Ureter (tissue), 1 donor: ENCODE data around the gene MBTD1. TPM values are rescaled to one million over a fixed set of nuclear protein-coding genes. Genes with fewer than 3 reads are reported as not detected.

Experiments used
- DNase-seq: peaks from one replicate; pipeline ENCODE4 v3.0.0-alpha.2; 2020; ENCODE audit warnings: low spot score
- total RNA-seq: library from RNA; stranded (reverse); gene quantifications from one replicate; pipeline ENCODE4 v1.2.4, GENCODE V29; 2023
- donor health status: DM: yes; HTN: yes; CAD: no.

The MBTD1 gene
- total RNA-seq, 1 donor from 2014 or later = 22.0 TPM

DNA sequence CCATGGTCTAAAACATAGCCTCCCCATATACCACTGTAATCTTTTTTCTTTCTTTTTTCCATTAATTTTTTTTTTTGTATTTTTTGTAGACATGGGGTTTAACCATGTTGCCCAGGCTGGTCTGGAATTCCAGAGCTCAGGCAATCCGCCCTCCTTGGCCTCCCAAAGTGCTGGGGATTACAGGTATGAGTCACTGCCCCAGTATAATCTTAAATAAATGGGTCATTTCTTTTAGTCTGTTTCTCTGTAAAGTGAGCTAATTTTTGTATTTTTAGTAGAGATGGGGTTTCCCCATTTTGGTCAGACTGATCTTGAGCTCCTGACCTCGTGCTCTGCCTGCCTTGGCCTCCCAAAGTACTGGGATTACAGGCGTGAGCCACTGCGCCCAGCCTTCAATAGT, 112.2 kb downstream of the MBTD1 start:
- DNase-seq = no peak

DNA sequence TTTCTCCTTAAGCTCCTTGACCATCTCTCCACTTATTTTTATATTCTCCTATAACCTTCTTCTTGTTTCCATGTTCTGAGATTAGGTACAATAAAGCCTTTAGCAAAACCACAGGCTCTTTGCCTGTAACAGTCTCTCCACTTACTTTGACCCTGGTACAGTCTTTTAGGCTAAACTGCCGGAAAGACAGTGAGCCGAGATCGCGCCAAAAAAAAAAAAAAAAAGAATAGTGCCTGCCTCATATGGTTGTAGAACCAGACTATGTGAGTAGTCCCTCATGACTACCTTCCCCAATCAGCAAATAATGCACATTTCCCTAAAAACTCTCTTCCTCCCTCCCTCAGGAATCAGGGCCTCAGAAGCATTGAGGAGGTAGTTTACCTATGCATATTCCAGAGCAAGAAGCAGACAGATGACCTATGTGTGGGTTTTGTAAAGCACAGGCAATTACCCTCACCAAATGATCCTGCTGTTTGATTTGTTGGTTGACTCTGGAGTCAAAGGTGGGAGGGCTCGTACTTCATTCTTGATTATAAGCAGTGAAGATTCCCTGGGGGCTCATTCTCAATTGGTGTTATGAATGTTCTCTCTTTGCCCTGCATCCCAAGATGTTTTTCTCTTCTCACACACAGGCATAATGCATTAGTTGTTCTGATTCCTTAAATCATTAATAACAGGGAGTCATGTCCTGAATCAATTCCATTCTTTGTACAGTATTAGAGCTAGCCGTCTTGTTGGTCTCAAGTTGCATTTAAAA, 115.4 kb downstream of the MBTD1 start:
- no peak for DNase-seq

DNA sequence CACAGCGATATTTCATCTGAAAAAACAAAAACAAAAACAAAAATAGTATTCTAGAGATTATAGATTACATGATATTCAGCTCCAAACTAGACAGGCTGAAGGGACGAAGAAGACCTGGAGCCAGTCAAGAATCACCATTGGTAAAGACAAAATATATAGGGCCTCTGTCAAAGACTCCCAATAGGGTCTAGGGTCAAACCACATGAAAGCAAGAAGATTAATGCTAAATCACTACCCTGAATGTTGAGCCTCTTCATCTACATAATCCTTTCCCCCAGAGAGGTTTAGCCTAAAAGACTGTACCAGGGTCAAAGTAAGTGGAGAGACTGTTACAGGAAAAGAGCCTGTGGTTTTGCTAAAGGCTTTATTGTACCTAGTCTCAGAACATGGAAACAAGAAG, 117.3 kb downstream of the MBTD1 start:
- no peak for DNase-seq

GRCh38 chr17:51135956-51136355, 123.9 kb downstream of the MBTD1 start:
- no peak for DNase-seq

DNA sequence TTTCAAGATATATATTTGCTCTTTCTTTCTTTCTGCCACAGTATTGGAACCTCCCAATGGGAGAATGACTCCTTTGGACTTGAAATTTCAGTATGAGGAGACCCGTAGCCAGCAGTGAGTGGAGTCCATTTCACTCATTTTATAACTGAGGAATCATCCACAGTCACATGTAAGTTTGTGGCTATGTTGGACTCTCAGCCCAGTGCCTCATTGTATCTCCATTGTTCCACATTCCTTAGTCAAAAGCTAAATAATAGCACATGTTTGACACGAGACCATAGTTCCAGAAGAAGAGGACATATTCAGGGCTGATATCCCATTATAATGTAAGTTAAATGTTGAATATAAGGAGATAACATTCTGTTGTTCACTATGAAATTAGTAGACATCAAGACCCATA, 126.5 kb downstream of the MBTD1 start:
- DNase-seq = no peak

GRCh38 chr17:51132964-51133319, 126.9 kb downstream of the MBTD1 start:
- no peak for DNase-seq

DNA sequence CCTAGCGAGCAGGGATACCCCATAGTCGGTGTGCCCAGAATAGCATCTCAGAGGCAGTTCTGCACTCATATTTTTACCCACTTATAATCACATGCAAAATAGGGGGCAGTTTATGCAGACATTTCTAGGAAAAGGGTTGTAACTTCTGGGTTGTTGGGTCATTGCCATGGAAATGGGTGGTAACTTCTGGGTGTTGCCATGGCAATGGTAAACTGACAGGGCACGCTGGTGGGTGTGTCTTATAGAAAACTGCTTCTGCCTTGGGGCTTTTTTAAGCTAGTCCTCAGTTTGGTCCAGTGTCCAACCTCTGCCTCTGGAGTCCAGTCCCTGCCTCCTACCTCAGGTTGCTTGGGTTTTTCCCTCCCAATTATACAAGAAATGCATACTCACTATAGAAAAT, 131.8 kb downstream of the MBTD1 start:
- no peak for DNase-seq

Other genes with a start within 250 kb of the MBTD1 start
- 136 TPM for gene SPAG9, start 139.2 kb downstream of the MBTD1 start, total RNA-seq
- gene NME1, start 106.5 kb downstream of the MBTD1 start, total RNA-seq = 99.4 TPM
- 608 TPM for gene NME2, start 93.6 kb downstream of the MBTD1 start, total RNA-seq
- 35.3 TPM for gene UTP18, start 497 bp upstream of the MBTD1 start, total RNA-seq